Heart left ventricle (tissue), 16 donors: ENCODE measurements around the gene COMMD9. TPM values are rescaled to one million over a fixed set of nuclear protein-coding genes. Genes with fewer than 3 reads are reported as not detected.

ENCODE experiments used
- ATAC-seq, 4 donors: fragments of 200-7000 bp; cut with Tn5 transposase; one replicate each; pipeline ENCODE4 v1.9.1; 2020 to 2022; ENCODE audit warnings: moderate library complexity in 4 of 4, mild to moderate bottlenecking in 3 of 4, moderate number of reproducible peaks in 1 of 4
- DNase-seq, 5 donors: peaks; one replicate each; pipeline ENCODE4 v3.0.0-alpha.2; 2020
- H3K27ac ChIP-seq, 12 donors: fragments of 200-600 bp; sonication (generic) in 4 of 12; one replicate each; pipeline versions ENCODE4 v1.5.0 to v1.8.0; 2016 to 2022; ENCODE audit warnings: mild to moderate bottlenecking in 2 of 12
- H3K27me3 ChIP-seq, 9 donors: fragments of 200-600 bp; sonication (generic) in 2 of 9; one replicate each; pipeline versions ENCODE4 v1.5.1 to v1.8.0; 2016 to 2022; ENCODE audit warnings: mild to moderate bottlenecking in 3 of 9
- H3K36me3 ChIP-seq, 9 donors: fragments of 200-600 bp; sonication (generic) in 2 of 9; one replicate each; pipeline versions ENCODE4 v1.5.0 to v1.8.0; 2018 to 2022; ENCODE audit warnings: mild to moderate bottlenecking in 2 of 9
- H3K4me1 ChIP-seq, 12 donors: fragments of 200-600 bp; sonication (generic) in 4 of 12; one replicate each; pipeline versions ENCODE4 v1.5.0 to v1.8.0; 2016 to 2022; ENCODE audit warnings: mild to moderate bottlenecking in 3 of 12
- H3K4me3 ChIP-seq, 12 donors: fragments of 200-600 bp; sonication (generic) in 4 of 12; one replicate each; pipeline versions ENCODE4 v1.5.0 to v1.8.0; 2017 to 2022; ENCODE audit warnings: mild to moderate bottlenecking in 9 of 12, moderate library complexity in 4 of 12
- H3K9me3 ChIP-seq, 12 donors: fragments of 200-600 bp; sonication (generic) in 4 of 12; one replicate each; pipeline versions ENCODE4 v1.5.0 to v1.8.0; 2016 to 2022; ENCODE audit warnings: mild to moderate bottlenecking in 1 of 12
- CTCF ChIP-seq, 12 donors: fragments of 200-600 bp; sonication (generic) in 4 of 12; IDR thresholded peaks; one replicate each; pipeline versions ENCODE4 v1.5.0 to v1.8.0; 2018 to 2022; ENCODE audit warnings: antibody characterized with exemption in 12 of 12, mild to moderate bottlenecking in 5 of 12
- POLR2A ChIP-seq, 2 donors: fragments of 450-650 bp; IDR thresholded peaks; one replicate each; pipeline ENCODE4 v1.6.1; 2017; ENCODE audit warnings: antibody characterized with exemption in 2 of 2, mild to moderate bottlenecking in 2 of 2, moderate library complexity in 2 of 2
- WGBS, 4 donors: extraction: QIAGEN DNeasy Blood & Tissue Kit in 2 of 4; methylation state at CpG; one replicate each; pipeline versions ENCODE4 v1.1.5 to v1.1.7; 2013 to 2018; 5-methylcytosine and 5-hydroxymethylcytosine counted together
- intact Hi-C, 10 donors: fragments of 100-400 bp; cut with DNase I; formaldehyde crosslinking; loops; one replicate each; pipeline versions ENCODE4 v1.11.1 to v1.14.2; 2022
- polyA plus RNA-seq, 2 donors: library from polyadenylated mRNA; stranded (reverse); fragments of 200-250 nt; gene quantifications; one replicate each; pipeline ENCODE4 v1.2.3, GENCODE V29; 2013
- total RNA-seq, 9 donors: library from RNA; depleted of rRNA in 2 of 9; stranded (reverse); fragments of >200 nt in 2 of 9; fragmentation: NEBNext Ultra II Directional in 3 of 9; extraction: Animal tissue kit (Norgen Biotek cat#: 25700) in 3 of 9; gene quantifications; one replicate each; pipeline versions ENCODE4 v1.1.0 to v1.2.4, GENCODE V29; 2016 to 2023
- donor health status: ischemic (EF 13 %, LVEDD 7.1; RV severe dilation, severe dysfunction).
- donor health status: healthy with polysubstance abuse.
- donor health status: DM: no; HTN: yes; CAD: no.
- donor health status: DM: no; HTN: no; CAD: no.
- donor health status: ischemic (EF 25% LVEDD 6.9; RV normal size, moderate dysfunction).
- donor health status: ischemic (EF 25% LVEDD 5.7; RV mildly dilated, moderate dysfunction).
- donor health status: healthy.
- donor health status: DM: yes; HTN: yes; CAD: no.
- donor health status: ischemic (EF 35%, LVEDD 5.7; RV mildly dilated, moderate dysfunction).
- donor health status: nonischemic (EF 11% LVEDD 7.7; RV severe dilation, severe dysfunction).
- donor health status: DM: yes; HTN: yes; CAD: no.
- donor health status: PGD.
- donor health status: ischemic (EF 29% LVEDD 5.4; RV normal size, mild dysfunction).
- donor health status: nonischemic (EF 23%, LVEDD 6.1; RV moderate dilation, normal function).

COMMD9 gene
- total and polyA plus RNA-seq, 11 donors, result 39.0 to 92.4 (median 51.6) TPM

- ATAC-seq (no peak), DNase-seq (no peak)
- intact Hi-C loops, result no loop called here
- no peaks in the 10 kb centered on the region for H3K4me1 ChIP-seq
- 94 to 97% (median 95%) methylated on average over 3 of the region's 3 CpGs for WGBS, 4 donors
- no peaks in the 10 kb centered on the region for H3K9me3 ChIP-seq
- H3K36me3 ChIP-seq, result no peaks in the 10 kb centered on the region
- H3K27me3 ChIP-seq, result no peaks in the 10 kb centered on the region
- TF ChIP-seq POLR2A (IDR thresholded peaks at IDR 0.05), result no peak
- TF ChIP-seq CTCF (IDR thresholded peaks at IDR 0.05), result no peak
- H3K27ac ChIP-seq, result no peak overlapping the region
- H3K4me3 ChIP-seq, result no peak overlapping the region
Observed at GRCh38 chr11:36239636-36240035, 49.6 kb downstream of the COMMD9 start.

- ATAC-seq, result no peak
Observed at GRCh38 chr11:36238881-36239280, 50.3 kb downstream of the COMMD9 start.

GRCh38 chr11:36238036-36238631 lies 51.1 kb downstream of the COMMD9 start:
- Histone ChIP-seq H3K9me3 (no peaks in the 10 kb centered on the region), H3K27ac (no peak overlapping the region), H3K4me3 (no peak overlapping the region), H3K36me3 (no peaks in the 10 kb centered on the region), H3K27me3 (no peaks in the 10 kb centered on the region), H3K4me1 (peaks cover 0 to 2% (median 0%) of the 10 kb centered on the region in 12 donors)
- no peak for TF ChIP-seq POLR2A (IDR thresholded peaks at IDR 0.05)
- no peak for TF ChIP-seq CTCF (IDR thresholded peaks at IDR 0.05)
- DNase-seq (no peak), ATAC-seq (no peak)
- intact Hi-C loops, result no loop called here

More at GRCh38 chr11:36238881-36239280, 50.3 kb downstream of the COMMD9 start:
- no peak for TF ChIP-seq POLR2A (IDR thresholded peaks at IDR 0.05)
- no peak for TF ChIP-seq CTCF (IDR thresholded peaks at IDR 0.05)
- intact Hi-C loops, result no loop called here
- Histone ChIP-seq H3K27me3 (no peaks in the 10 kb centered on the region), H3K36me3 (no peaks in the 10 kb centered on the region), H3K4me1 (no peaks in the 10 kb centered on the region), H3K27ac (no peak overlapping the region), H3K9me3 (no peaks in the 10 kb centered on the region), H3K4me3 (no peak overlapping the region)
- 82 to 91% (median 86%) methylated on average over 1 of the region's 1 CpG for WGBS, 4 donors
- DNase-seq, result no peak

- Histone ChIP-seq H3K36me3 (no peaks in the 10 kb centered on the region), H3K4me1 (peaks cover 0 to 3% (median 0%) of the 10 kb centered on the region in 12 donors), H3K4me3 (no peak overlapping the region), H3K9me3 (no peaks in the 10 kb centered on the region), H3K27ac (no peak overlapping the region), H3K27me3 (no peaks in the 10 kb centered on the region)
- DNase-seq, result no peak
- intact Hi-C loops, result no loop called here
- no peak for TF ChIP-seq CTCF (IDR thresholded peaks at IDR 0.05)
- no peak for TF ChIP-seq POLR2A (IDR thresholded peaks at IDR 0.05)
- no peak for ATAC-seq
Observed at GRCh38 chr11:36237391-36237790, 51.8 kb downstream of the COMMD9 start.
